GM12875 (cell line): ENCODE measurements around the gene DNAH8.

ENCODE experiments used
- H3K4me3 ChIP-seq: one replicate; pipeline ENCODE4 v1.5.1; 2011; ENCODE audit warnings: low read depth, low read length, control low read depth
- TF ChIP-seq, protein P1 (sequence below): IDR thresholded peaks from 2 replicates; pipeline ENCODE4 v1.5.1; 2011; ENCODE audit warnings: low read depth, mild to moderate bottlenecking, control low read depth, inconsistent platforms, low read length, moderate library complexity, borderline replicate concordance; ENCODE audit not compliant: insufficient read depth

DNAH8 gene

DNA sequence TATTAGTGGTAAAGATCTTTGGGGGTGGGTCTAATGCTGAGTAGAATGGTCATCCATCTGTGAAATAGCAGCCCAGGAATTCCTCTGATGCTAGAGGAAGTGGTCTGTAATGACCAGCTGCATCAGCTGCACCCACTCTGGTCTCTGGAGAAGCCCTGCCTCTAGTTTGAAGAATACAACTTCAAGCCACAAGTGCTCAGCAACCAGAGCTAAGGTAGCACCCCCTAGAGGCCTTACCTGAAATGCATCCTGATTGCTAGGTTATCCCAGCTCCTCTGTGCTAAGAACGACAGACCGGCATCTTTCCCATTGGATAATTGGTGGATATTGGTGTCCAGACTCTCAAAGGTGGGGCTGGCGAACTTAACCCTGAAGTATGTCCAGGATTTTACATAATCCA is 58.2 kb downstream of the DNAH8 start:
- H3K4me3 ChIP-seq, result no peak overlapping the region
- TF ChIP-seq, protein P1, sequence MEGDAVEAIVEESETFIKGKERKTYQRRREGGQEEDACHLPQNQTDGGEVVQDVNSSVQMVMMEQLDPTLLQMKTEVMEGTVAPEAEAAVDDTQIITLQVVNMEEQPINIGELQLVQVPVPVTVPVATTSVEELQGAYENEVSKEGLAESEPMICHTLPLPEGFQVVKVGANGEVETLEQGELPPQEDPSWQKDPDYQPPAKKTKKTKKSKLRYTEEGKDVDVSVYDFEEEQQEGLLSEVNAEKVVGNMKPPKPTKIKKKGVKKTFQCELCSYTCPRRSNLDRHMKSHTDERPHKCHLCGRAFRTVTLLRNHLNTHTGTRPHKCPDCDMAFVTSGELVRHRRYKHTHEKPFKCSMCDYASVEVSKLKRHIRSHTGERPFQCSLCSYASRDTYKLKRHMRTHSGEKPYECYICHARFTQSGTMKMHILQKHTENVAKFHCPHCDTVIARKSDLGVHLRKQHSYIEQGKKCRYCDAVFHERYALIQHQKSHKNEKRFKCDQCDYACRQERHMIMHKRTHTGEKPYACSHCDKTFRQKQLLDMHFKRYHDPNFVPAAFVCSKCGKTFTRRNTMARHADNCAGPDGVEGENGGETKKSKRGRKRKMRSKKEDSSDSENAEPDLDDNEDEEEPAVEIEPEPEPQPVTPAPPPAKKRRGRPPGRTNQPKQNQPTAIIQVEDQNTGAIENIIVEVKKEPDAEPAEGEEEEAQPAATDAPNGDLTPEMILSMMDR, result peak; percentile 62

DNA sequence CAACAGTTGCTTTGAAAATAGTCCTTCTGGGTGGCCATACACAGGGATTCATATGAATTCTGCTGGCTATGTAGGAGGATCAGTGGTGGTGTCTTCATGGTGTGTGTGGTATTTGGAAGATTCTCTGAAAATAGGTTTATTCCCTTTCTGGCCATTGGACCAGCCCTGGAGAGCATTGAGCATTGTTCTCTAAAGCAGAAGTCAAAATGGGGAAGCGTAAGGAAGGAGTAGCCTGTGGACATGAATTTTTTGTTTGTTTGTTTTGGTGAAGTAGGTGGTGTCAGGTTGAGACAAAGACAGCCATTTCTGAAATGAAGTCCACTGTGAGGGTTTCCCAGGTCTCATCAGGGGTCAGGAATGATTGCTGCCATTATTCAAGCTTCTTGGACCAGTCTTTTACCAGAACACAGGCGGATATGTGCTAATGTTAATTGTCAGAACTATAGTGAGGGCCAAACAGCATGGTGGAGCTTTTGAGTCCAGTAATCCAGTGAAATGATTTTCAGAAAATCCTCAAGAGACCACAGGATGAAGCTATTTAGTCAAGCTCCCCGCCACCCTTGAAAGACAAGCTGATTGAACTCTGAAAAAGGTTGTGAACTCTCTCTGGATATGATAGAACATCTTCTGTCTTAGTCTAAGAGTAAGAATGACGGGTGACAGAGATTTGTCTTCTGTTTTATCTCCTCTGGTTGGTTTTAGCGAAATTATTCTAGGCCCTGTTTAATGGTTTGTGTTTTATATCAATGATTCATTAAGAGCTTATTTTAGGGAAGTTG is 60.0 kb downstream of the DNAH8 start:
- no peak overlapping the region for H3K4me3 ChIP-seq
- TF ChIP-seq, protein P1, result no peak

DNA sequence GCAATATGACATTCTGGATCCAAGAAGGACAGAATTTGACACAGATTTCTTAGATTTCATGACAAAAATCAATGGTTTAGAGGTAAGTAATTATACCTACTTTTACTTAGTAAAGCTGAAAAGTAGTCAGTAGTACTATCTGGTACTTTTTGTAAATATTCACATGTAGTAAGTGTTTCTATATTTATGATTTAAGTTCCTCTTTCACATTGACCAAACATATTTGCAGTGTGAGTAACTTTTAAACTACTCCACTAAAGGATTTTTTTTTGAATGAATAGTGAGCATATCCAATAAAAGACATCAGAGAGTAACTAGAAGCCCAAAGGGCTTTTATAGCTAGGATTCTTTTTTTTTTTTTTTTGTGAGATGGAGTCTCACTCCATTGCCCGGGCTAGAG is 60.8 kb downstream of the DNAH8 start:
- H3K4me3 ChIP-seq, result no peak overlapping the region

DNA sequence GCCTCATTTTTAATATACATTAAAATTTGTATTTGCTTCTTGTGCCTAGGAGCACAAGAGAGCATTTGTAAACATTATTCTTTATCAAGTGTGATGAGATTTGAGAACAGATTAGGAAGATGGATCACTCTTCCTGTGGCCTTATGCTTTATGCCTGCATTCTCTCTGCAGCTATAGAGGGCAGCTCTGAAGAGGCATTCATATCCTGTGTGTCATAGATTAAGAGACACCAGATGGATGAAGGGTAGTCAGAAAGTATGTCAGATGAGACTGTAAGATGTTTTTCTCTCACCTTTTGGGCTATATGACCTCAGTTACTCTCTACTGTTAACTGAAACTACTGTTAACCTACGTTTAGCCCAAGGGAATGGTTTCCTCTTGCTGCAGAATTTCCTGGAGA is 61.4 kb downstream of the DNAH8 start:
- H3K4me3 ChIP-seq, result no peak overlapping the region
- TF ChIP-seq, protein P1, result no peak

More for the DNA sequence above, 60.8 kb downstream of the DNAH8 start:
- TF ChIP-seq, protein P1, result no peak

DNA sequence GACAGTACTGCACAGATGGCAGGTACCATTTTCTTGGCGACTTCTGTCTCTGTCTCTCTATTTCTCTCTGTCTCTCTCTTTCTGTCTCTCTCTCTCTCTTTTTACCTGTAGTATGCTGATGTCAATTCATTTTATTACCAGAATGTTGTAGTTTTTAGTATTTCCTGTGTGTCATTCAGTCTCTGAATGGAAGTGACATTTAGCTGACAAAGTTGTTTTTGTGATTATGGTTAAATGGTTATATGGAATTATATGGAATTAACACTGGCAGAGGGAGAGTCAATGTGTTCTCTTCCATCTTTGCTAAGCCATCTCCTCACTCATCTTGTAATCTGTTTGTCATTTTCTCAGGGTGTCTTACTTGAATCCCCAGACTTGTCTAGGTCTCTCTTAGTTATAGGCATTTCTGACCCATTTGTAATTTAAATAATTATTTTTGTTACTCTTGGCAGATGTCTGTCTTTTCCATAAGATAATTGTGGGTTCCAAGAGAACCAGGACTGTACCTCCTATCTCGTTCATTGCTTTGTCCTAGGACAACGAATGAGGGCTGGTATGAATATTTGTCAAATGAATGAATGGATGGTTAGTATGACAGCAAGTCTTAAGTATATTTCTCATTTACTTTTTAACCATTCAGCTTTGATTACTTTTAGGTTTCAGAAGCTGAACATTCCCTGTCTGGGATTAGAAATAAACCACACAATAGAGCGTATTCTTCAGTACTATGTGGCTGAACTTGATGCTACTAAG is 64.4 kb downstream of the DNAH8 start:
- TF ChIP-seq, protein P1, result no peak
- no peak overlapping the region for H3K4me3 ChIP-seq

DNA sequence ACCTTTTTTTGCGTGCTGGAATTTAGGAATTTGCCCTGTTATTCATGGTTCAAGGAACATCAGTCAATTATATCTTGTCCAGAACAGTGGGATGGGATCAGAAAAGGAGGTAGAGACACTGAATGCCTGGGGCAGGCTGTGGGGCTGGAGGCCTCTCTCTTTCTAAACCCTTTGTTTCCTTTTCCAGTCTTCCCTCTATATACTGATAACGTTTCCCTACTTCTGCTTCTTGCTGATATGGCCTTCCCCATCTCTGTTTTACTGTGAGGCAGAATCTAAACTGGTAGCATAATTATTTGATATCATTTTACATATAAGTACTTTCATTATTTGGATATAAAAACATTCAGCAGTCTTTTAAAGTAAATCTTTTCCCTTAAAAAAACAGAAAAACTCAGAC is 67.5 kb downstream of the DNAH8 start:
- TF ChIP-seq, protein P1, result no peak
- H3K4me3 ChIP-seq, result no peak overlapping the region
